NCI-H446 (cell line): Measurements from ENCODE around the gene MEG3.

Source experiments
- DNase-seq, 2 experiments: peaks; one replicate each; lab custom pipeline; 2025; lab: John Stamatoyannopoulos, UW

MEG3 gene

DNA sequence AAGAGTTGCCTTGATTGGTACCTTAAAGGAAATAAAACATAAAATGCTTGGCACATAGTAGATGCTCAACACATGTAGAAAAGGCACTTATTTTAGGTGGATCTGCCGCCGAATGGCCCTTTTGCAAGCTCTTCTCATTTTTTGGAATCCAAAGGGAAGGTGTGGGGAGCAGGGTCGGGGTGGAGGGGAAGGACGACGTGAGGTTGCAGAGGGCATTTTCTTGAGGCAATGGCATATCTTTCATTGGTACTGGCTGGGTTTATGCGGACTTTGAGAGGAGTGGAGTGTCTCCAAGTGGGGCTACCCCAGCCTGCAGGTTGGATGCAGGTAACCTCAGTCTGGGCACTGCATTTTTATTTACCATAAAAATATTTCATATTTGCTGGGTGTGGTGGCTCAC, 69.5 kb downstream of the MEG3 start:
- no peak for DNase-seq

DNA sequence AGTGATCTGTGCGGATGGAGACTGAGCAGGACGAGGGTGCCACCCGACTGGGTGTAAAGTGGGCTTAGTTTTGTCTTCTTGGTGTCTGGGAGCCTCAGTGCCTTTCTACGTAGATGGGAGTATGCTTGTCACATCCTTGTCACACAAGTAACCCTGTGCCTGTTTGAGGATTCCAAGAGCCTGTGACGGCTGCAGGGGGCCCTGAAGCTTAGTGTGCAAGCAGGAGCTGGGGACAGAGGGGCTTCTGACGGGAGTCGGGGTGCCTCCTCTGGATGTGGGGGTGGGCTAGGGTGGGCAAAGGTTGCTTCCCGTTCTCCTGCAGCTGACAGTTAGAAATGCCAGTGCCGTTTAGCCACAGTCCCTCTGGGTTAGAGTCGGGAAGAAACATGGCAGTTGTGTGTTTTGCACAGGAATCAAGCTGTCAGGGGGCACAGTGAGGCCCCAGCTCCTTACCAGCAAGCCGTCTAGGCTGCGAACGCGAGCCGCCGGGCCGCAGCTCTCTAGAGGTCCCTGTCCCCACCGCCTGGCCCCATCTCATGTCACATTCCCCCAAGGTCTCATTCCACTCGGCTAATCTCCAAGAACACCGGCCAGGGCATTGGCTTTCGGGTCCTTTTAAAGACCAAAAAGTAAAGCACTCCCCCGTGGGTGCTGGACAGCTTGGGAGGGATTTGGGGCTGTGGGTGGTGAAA, 70.6 kb downstream of the MEG3 start:
- DNase-seq = no peak

DNA sequence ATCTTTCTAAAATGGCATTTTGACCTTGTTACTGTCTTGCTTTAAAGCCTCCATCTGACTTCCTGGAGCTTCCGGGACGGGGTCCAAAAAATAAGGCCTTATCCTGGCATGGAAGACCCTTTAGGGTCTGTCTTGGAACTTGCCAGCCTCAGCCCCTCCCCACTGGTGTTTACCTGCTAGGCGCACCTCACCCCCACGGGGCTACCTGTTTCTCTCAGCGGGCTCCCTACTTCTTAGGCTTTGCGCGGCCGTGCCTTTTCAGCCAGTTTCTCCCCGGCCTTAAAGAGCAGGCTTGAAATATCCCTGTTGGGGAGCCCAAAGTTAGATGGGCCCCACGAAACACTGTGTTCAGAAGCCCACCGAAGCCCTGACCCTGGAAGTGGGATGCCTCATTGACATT, 72.5 kb downstream of the MEG3 start:
- no peak for DNase-seq

DNA sequence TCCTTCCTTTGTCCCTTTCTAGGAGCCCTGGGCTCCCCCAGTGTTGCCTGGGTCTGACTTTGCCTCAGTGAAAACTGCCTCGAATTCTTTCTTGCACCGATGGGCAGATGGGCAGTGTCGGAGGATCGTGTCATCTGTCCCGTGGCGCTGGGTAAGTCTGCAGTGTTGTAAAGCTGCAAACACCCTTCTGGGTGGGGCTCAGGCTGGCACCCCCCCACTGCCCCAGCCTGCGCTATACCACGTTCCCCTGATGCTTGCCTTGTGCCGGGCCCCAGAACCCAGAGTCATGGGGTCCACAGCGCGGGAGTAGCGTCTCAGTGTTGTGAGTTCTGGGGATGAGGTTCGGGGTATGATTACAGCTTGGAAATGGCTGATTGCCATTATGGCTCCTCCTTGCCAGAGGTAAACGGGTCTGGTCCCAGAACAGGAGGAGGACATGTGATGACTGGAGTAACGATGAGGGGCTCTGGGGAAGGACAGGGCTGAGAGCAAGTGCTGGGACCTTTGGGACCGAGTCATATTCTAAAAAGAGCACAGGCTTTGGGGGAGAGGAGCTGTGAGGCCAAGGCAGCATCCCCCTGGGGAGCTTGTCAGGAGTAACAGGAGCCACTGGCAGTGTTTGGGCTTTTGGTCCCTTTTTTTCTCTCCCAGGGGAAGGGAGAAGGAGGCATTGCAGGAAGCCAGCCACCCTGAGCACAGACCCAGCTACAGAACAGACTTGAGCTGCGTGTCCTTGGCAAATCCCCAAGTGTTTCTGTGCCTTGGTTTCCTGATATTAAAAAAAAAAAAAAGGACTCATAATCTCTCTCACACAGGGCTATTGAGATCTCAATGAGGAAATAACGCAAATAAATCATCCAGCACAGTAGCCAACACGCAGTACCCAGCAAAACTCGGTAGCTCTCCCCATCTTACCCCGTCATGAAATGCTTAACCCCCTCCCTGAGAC, 73.3 kb downstream of the MEG3 start:
- DNase-seq = no peak

DNA sequence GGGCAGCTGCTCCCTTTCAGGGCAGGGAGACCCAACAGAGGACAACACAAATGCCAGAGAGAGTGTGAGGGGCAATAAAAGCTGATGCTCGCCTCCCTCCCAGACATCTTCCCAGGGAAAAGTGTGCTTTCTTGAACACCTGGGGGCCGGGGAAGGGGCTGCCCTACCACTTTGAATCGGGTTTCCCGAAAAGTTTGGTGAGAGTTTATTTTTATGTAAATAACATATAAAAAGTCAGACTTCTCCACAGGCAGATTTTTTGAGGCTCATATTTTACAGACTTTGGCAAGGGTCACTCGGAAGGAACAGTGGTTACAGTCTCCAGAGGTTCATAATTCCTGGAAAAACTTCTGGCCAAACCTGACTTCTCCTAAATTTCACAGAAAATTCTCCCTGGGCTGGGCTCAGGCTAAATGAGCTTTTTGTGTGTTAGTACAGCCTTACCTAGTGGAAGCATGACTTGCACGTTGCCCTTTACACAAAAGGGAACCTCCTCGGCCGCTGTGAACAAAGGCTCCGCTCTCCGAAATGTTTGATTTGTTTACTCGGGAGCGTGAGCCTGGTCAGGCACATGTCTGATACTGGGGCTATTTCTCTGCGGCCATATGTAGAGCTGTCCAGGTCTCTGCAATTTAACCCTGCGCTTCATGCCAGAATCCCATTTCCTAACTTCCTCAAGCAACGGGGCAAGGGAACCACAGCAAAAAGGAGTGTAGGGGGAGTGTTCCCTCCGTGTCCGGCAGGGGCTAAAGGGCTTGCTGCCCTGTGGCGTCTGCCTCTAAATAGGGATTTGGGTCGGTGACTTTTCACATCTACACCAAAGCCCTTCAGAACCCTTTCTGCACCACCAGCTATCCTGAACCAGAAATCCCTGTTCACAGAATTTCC, 74.2 kb downstream of the MEG3 start:
- no peak for DNase-seq

DNA sequence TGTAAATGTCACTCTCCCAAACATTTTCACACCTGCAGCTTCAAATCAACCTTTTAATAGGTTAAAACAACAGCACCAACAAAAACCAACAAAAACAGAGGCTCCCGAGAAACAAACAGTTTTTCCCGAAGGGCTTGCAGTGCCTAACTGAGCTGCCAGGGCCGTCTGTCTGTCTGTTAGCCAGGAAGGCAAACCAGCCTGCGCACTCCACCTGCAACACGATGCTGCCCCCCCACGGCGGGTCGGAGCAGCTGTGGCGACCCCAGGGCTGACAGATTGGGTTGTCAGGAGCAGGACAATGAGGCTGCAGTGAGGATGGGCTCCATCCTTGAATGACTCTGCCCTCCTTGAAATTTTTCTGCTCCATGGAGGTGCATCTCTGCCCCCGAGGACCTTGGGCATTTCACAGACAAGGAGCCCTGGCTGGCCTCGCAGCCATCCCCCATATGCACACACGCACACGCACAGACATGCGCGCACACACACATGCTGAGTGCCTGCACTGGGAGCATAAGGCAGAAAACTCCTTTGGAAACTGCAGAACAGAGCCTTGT, 75.0 kb downstream of the MEG3 start:
- DNase-seq = peak in 1 of 2 experiments; percentile 20

DNA sequence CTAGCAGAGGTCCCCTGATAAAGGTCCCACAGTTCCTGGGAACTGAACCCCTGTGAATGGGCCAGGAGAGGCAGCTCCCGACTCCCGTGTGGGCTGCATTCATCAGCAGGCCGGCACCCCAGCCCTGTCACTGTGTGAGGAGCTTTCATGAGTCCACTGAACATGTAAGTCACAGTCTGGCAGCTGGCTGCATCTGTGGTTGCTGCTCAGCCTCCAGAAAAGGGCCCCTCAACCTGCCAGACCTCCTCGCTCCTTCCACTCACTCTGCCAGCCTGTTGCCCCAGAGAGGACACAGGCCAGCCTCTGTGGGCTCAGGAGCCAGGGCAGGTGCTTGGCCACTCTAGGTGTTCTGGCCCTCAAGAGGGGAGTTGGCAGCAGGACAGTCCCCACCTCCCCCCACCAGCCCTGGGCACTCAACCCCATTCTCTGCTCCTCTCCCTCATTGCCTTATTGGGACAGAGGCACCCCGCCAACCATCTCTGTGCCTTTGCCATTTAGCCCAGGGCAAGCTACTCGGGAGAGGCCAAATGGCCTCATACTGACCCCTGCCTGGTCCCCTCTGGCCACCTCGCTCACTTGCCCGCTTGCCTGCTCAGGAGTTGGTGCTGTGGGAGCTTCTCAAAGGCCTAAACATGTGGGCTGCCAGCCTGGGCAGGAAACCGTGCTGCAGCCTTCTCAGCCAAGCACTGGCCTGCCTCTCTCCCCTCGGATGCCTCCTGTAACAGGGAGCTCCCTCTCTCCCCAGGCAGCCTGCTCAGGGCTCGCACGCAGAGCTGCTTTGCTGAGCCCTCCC, 75.7 kb downstream of the MEG3 start:
- no peak for DNase-seq

DNA sequence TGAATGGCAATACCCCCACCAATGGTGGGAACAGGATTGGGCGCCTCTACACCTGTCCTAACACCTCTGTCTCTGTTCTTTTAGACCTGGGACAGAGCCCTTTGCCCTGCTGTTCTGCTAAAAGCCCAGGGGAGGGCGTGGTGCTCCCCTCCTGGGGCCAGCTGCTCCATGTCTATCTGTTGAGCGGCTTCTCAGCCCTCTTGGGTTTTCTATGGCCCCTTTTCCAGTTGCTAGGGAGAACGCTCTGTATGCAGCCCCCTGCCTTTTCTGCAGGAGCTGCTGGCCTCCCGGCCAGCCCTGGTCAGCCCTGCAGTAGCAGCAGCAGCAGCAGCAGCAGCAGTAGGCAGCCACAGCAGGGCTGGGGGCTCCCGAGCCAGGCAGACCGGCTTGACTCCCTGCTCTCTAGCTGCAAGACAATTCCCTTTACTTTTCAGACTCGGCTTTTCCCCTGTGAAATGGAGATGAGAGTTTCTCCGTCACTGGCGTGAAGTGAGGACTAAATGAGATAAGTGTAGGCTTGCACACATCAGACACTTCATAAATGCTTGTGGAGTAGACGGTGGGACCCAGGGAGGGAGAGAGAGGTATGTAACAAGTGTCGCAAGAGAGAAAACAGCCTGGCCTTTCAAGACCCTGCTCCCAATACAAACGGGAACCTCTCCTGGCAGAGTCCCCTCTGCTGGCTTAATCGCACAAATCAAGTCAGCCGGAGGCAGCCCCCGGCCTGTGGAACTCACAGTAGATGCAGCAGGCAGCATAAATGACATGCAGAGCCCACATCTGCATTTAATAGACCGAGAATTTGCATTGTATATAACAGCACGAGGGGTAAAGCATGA, 76.6 kb downstream of the MEG3 start:
- DNase-seq = no peak

DNA sequence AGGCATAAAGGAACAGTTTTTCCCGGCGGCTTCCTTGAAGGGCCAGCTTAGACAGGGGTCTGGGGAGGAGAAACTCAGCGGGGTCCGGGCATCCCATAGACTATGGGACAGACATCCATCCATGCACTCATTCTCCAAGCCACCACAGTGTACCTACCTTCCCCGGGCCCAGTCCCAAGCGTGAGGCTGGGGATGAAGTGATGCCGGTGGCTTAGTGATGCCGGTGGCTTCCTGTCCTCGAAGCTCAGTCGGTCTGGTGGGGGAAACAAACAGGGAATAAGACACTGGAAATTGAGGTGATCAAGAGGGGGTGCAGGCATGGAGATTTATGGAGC, 77.2 kb downstream of the MEG3 start:
- no peak for DNase-seq

DNA sequence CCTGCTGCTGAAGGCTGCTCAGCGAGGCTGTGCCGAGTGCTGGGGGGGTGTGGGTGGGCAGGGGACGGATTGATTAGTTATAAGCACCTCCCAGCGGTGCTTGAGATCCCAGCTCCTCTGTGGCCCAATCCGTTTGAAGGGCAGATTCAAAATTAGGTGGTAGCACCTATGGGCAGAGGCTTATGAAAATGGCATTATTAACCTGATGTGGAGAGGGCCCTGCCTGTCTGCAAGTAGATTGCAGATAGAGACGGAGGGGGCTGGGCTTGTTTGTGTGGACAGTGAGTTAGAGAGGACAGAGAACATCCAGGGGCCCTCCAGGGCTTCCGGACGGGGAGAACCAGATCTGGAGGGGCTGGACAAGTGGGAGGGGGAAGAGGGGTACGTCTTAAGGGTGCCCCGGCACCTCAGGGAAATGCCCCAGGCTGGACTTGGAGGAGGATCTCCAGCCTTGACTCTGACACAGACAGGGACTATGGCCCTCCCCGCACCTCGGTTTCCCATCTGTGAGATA, 77.8 kb downstream of the MEG3 start, which contains the start of gene RTL1:
Gene RTL1, minus strand, starts transcription at position 51 of the 514 bp plus-strand sequence. CDS start 18,934 bp downstream, outside the sequence.
- DNase-seq = no peak

DNA sequence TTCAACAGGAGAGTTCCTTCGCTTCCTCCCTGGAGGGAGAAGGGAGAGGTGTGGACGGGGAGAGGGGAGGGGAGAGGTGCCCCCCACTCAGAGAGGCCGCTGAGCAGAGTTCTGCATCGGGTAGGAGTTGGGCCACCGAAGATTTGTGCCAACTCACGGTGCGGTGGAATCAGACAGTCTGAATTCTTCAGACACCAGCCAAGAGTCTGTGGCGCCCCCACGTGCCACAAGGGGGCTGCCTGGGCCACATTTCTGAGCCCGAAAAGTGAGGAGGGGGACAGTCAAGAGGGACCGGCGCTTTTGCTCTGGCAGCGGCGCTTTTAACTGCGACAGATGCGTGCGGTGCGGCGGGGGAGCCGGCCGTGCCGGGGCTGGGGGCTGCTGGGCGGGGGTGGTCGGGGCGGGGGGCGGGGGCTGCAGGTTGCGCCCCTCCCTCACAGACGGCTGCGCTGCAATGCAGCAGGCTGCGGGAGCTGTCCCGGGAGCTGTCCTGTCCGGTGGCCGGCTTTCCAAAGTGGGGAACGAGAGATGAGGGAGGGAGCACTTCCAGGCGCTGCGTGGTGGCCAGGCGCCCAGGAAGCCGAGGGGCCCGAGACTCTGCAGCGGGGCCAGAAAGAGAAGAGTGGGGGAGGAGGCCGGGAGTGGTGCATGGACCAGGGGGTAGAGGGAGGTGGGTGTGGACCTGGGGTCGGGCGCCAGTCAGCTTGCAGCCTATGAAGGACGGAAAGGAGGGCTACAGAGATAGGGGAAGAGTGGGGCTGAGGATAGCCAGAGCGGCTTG, 78.6 kb downstream of the MEG3 start:
- DNase-seq = no peak

DNA sequence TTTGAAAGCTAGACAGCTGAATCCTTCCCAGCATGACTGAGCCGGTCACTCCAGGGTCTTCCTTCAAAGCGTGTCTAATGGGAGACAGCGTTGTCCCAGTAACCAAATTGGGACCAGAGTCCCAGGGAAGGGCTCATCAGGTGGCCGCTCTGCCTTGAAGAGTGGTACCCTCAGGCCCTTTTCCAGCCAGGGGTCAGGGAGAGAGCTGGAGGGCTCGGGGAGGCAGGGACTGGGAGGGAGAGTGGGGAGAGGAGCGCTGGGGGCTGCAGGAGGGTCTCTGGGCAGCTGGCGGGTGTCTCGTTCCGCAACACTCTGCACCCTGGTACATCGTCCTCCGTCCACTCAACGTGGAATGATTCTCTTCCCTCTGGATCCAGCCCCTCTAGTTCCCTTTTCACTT, 79.2 kb downstream of the MEG3 start:
- no peak for DNase-seq

DNA sequence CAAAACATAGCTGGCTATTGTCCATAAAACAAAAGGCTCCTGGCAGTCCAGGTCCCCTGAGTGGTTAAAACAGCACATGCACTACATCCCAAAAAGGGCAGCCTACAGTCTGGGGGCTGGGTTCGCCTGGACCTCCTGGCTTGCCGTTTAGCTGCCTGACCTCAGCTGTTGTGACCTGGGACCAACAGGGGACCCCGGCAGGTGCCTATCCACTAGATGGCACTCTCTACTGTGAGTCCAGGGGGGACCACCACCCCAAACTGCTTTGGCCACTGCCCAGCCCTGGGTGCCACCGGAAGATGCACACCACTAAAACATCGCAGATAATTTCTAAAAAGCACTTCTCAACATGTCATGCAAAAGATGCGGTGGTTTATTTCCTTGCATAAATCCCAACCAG, 80.5 kb downstream of the MEG3 start:
- DNase-seq = no peak

DNA sequence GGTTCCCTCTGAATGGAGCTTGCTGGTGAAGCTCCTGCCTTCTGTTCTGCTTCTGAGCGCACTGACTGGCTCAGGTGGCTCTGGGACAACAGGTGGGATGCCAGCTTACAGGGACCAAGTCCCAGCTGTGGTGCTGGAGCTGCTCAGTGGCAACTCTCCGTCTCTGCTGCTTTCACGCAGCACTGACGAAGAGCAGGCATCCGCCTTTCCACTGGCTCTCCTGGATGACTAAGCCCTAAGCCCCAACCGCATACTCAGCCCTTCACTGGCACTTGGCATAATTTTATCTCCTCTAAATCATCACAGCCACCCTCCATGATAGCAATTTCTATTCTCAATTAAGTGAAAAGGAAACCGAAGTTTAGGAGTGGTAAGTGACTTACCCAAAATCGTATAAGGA, 81.3 kb downstream of the MEG3 start:
- DNase-seq = no peak

DNA sequence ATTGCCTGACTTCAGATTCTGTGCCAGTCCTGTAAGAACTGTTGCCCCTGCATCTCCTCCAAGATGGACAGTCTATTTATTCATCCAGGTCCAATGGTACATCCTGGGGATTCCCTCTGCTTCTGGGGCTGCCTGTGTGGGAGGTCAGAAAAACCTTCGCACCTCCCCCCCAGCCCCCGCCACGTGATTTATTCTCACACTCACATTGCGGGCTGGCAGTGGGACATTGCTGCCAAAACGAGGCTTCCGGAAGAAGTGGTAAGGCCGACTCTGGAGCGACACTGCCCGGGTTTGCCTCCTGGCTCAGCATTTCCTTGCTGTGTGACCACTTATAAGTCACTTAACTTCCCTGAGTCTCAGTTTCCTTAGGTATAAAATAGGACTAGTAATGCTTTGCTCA, 83.5 kb downstream of the MEG3 start:
- no peak for DNase-seq
